Renal cortical epithelial cell (primary cell): Measurements from ENCODE around the gene KIF18B. TPM values are rescaled to one million over a fixed set of nuclear protein-coding genes. Genes with fewer than 3 reads are reported as not detected.
"Not testable (repeated sequence)": the region's sequence is repeated elsewhere in the genome, so short reads cannot be mapped to it uniquely, and the experiment has no call there.

Experiments
- DNase-seq: peaks from one replicate; pipeline ENCODE4 v3.0.0-alpha.2; 2011; ENCODE audit warnings: low read depth
- total RNA-seq: library from RNA; depleted of rRNA; stranded (reverse); fragments of >200 nt; gene quantifications from 2 replicates; pipeline ENCODE4 v1.2.3, GENCODE V29; 2014

The KIF18B gene
- total RNA-seq, 1 donor from 2014 or later, result 0.15 TPM

DNA sequence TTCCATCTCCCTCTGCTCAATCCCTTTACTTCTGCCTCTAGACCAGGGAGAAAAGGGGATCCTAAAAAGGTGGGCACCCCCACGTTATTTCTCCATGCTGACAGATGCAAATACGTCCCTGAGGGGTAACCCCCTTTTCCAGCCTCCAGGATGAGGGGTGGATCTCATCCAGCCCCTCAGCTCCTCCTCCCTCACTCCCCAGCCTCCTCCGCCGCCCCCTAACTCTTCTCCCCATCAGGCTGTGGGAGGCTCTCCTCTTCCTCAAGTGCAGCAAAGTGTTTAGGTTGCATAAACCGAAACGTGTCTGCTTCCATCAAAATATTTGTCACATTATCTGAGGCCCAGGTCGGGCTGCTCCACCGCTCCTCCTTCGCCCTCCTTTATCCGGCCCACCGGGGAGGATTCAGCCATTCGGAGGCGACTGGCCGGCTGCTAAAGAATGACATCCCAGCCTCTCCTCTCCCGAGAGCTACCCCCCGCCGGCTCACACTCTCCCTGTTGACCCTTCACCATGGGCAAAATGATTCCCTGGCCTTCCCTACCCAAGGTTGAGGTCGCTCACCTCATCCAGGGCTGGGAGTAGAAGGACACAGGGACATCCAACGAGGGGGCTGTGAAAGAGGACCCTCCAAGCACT lies 21.7 kb upstream of the KIF18B start:
- DNase-seq, result no peak

GRCh38 chr17:44968225-44969143 lies 20.9 kb upstream of the KIF18B start, which contains the start of gene C1QL1:
Gene C1QL1 (minus strand): TSS chr17:44968303. CDS start chr17:44968048, 255 bp downstream.
- peak; percentile 55 for DNase-seq

DNA sequence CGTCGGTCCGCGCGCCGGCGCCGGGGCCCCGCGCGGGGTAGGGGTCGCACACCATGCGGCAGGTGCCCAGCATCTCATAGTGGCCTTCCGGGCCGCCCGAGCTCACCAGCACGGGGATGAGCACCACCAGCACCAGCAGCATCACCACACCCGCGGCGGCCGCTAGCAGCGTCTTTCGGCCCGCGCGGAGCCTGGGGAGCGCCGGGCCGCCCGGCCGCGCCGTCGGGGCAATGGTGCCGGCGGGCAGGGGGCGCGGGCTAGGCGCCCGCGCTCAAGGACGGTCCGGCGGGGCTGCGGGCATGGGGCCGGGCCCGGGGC lies 20.3 kb upstream of the KIF18B start:
- no peak for DNase-seq

DNA sequence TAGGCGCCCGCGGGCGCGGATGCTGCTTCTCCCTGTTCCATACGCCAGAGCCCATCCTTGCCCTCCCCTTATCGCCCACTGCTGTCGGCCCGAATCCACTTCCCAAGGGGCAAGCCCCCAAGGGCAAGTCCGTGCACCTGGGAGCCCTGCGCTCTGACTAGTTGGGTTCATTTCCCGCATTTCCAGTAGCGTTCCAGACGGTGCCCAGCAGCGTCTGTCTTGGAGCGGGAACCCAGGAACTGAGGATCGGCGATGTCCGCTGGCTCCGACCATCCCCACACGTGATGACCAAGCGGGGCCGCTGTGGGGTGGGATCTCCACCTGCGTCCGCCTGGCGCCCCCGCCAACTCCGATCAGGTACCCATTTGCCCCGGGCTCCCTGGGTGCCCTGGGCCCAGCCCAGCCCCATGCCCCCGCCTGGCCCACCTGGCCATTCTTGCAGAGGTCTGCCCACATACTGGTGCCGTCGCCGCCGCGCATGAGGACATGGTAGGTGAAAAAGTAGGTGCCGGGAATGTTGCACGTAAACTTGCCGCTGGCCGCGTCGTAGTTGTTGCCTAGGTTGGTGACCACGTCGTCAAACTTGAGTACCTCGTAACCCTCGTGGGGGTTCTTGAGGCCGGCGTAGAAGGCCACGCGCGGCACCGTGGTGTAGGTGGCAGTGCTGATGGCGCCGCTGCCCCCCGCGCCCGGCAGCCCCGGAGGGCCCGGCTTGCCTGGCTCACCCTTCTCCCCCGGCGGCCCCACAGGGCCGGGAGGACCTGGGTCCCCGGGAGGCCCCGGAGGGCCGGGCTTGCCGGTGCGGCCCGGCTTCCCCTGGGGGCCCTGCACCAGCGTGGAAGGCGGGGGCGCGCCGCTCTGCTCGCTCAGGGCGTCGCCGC lies 19.7 kb upstream of the KIF18B start:
- DNase-seq, result no peak

DNA sequence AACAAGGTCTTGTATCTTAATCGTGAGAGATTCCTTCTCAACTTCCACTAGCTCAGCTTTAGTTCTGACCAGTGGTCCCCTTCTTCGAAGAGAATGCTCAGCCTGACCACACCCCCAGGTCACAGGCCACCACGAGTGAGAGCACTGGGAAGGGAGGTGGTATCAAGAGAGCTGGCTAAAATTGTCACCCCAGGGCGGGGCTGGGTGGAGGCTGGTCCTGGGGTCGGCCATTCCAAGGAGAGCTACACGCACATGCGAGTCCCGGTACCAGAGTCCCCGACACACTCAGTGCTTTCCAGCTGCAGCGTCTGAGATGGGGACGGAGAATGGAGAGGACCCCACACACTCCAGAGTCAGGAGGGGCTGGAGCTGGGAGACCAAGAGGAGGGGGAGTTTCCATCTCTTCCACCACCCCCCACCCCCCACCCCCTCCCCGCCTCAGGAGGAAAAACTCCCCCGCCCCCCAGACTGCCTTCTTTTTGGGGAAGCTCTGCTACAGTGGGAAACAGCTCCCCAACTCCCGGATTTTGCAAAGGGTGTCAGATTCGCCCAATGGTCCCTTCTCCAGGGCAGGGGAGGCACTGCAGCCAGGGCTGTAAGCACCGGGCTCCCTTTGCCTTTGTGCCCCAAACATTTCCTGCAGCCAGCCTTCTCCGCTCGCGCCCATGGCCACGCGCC lies 18.9 kb upstream of the KIF18B start:
- no peak for DNase-seq

DNA sequence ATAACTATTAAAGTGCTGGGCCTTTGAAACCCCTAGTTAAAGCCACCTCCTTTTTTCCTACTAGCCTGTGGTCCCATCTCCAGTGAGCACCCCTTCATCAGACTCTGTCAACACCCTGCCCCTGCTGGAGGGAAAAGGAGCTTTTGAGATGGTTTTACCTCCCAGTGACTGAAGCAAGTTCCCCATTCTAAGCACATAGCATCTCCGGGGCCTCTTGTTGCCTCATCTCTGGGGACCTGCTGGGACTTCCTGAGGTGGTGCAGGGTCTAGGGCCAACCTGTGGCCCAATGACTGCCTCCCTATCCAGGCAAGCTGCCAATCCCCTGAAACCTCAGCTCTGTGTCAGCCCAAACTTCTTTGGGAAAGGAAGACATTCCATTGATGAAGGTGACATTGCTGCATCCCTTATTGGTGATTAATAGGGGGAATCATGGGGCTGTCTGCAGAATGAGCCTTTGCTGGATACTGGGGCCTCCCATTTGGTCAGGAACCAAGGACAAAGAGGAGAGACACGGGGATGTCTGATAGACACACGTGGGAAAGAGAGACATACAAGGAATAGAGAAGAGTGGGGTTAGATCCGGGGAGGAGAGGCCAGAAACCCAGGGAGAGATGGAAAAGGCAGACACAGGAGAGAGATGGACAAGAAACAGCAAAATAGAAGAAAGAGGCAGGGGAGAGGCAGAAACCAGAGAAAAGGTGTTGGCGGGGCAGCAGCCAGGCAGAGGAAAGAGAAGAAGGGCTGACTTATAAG lies 18.1 kb upstream of the KIF18B start:
- no peak for DNase-seq

DNA sequence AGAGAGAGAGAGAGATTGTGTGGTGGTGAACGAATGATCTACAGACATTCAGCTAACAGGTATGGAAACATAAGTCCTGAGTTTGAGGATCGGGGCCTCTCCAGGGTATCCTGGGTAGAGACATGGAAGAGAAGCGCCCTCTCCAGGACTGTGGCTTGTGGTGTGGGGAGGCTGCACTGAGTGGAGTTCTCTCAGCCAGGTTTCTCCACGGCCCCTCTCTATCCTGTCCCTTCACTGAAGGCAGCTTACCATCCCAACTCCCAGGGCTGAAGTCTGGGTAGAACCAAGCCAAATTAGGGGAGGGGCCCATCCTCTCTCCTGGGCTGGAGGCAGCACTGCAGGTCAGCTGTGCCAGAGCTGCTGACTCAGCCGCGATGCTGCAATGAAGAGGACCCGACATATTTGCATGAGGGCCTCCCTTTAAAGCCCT lies 14.4 kb upstream of the KIF18B start:
- no peak for DNase-seq

DNA sequence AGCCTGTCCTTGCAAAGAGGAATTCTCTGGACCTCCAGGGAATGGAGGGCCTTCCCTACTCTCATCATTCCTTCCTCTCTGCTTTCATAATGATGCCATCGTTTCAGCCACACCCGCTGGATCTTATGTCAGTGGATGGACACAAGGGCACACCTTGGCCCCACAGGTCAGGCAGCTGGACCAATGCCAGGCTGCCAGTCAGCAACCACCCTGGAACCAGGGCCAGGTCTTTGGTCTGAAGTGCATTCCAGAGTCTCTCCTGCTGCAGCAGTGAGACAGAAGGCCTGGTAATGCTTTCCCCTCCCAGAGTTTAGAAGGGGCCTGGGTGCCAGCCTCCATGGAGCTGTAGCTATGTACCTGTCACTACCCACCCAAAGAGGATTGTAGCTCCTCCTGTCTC lies 13.1 kb upstream of the KIF18B start:
- DNase-seq, result peak; percentile 27

DNA sequence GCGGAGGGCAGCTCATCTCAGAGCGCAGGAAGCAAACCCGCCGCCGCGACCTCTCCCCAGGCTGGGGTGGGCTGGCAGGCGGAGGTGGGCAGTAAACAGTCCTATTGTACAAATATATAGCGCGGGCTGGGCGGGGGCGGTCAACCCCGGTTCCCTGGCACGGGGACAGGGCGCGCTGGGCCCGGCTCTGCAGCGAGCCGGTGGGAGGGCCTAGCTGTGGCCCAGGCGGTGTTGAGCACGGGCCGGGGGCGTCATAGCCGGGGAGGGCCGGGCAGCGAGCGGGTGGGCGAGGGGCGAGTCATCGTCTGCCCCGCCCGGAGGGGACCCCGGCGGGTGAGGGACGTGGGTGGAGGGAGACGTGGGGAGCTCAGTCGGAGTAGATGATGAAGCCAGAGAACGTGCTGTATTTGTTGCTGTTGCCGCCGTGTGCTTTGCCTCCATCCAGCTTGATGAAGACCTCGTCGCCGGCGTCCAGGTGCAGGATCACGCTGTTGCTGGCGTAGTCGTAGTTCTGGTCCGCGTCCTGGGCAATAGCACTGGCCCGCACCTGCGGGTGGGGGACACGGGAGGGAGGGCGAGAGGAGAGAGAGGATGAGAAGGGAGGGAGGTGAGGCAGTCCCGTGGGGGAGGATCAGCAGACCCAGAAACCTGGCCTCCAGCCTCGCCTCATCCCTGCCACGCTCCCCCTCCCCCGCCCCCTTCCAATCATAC lies 12.4 kb upstream of the KIF18B start:
- DNase-seq, result no peak

DNA sequence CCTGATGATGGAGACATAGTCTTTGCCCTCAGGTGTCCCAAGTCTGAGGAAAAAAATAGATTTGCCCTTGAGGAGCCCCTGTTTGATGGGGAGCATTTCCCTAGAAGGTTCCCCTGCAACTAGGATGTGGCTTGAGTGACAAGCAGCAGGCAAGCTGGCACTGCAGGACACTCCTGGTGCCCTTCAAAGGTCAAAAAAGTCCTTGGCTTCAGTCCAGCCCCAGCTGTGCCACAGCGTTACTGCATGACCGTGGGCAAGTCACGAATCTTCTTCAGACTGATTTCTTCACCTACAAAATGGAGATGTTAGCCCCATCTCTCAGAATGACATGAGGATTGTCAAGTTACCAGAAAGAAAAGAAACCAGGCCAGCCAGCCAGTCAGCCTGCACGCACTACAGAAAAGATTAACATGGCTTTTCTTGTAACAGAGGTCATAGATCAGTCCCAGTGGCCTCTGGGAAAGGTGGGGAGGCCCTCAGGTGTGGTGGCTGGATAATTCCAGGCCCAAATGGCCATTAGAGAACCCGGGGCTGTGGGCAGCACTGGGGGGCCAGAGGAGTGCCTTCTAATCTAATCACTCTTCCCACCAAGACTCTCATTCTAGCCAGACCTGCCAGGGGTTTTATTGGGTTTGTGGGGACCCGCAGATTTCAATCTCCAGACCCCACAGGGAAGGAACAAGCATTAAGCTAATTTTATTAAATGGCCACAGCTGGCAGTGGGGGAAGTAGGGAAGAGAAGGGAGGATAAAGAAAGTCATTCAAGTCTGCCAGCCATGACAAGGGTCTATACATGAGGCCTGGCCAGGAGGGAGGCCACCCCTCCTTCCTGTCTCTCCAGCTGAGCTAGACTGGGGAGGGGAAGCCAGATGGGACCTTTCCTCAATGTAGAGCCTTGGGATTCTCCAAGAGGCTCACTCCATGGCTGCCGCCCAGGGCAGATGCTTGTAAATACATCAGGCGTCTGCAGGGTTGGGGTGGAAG lies 9.7 kb upstream of the KIF18B start:
- DNase-seq, result no peak

DNA sequence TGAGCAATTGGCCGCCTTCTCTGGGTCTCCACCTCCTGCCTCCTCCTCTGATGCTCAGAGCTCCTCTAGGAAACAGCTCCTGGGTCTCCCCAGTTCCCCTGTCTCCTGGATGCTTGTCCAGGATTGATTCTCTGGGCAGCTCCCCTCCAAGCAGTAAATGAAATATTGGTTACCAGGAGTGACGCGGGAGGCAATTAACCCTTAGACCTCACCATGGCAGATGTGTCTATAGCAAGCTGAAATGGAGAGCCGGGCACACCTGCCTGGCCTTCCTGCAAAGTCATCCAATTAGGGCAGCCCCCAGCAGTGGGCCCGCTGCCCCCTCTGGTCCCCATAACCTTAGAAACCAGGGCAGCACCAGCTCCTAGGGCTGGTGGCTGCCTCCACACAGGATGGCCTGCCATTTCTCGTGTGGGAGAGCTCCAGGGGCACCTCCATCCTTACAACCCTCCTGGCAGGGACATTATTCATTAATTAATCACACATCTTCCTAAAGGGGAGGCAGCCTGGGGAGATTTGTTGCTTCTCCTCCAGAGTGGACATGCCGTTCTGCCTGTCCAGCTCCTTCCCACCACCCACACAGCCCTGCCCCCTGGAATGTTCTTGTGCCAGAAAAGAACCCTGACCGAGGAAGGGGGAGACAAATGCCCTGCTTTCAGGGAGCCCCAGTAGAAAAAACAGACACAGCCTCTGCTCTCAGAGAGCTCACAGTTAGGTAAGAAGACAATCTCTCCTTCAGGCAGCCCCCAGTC lies 8.3 kb upstream of the KIF18B start:
- DNase-seq, result peak; percentile 23

DNA sequence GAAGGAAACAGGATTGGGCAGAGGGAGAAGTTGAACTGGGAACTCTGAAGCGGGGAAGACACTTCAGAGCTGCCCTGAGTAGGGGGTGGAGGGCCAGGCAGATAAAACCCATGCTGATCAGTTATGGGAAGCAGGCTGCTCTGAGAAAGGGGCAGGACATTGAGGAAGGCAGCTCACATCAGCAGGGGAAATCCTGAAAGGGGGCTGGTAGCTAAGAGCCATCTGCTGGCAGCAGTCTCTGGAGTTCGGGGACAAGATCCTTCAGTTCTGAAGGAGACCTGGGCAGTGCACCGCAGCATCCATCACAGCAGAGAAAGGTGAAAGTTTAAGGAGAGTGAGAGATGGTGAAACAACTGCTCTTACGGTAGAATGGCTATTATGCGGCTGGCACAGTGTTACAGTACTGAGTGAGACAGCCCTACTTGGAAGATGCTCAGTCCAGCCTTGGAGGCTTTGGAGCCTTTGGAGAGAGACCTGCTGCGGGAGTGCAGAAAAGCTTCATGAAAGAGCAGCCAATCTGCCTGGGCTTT lies 5.4 kb upstream of the KIF18B start:
- DNase-seq, result no peak

- no peak for DNase-seq
Observed at GRCh38 chr17:44948315-44948795, 782 bp upstream of the KIF18B start.

DNA sequence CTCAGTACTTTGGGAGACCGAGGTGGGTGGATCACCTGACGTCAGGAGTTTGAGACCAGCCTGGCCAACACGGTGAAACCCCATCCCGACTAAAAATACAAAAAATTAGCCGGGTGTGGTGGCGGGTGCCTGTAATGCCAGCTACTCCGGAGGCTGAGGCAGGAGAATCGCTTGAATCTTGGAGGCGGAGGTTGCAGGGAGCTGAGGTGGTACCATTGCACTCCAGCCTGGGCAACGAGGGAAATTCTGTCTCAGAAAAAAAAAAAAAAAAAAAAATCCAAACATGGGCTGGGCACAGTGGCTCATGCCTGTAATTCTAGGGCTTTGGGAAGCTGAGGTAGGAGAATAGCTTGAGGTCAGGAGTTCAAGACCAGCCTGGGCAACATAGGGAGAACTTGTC lies 1.9 kb downstream of the KIF18B start:
- DNase-seq, result not testable (repeated sequence)

DNA sequence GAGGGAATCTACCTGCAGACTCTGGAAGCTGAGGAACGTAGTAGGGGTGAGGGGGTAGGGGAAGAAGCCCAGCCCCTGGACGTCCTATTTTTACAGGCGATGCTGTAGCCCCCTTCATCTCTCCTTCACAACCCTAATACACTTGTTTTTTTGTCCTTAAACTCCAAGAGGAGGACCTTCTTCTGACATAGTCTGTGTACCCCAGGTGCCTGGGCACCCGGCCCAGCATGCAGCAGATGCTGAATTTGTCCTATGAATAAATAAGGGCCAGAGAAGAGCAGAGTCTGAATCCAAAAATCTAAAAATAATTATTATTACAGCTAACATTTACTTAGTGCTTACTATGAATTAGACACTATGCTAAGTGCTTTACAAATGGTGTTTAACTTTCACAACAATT lies 5.1 kb downstream of the KIF18B start:
- no peak for DNase-seq

DNA sequence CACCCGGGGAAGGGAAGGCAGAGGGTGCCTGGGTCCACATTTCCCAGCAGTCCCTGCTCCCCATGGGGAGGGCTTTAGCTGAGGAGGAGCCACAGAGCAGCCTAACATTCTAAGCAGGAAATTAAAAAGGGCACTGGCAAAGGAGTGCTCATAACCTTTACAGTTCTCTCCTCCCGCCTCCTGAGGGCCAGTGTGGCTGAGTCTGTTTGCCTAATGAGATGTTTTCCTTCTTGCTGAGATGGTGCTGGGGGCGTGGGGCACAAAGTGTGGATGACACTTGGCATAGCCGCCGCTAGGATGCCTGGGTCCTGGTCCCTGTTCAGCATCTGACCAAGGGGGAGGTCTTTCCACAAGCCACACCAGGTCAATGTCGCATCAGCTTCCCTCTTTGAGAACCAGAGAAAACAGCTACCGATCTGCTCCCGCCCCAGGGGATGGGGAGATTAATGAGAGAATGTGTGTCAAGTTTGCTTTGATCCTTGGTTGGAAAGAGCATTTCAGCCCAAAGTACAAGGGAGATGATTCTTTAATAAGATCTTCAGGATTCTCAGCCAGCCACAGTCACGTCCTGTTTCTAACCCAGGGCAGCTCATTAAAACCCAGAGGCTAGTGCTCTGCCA lies 5.8 kb downstream of the KIF18B start:
- DNase-seq, result no peak

GRCh38 chr17:44940768-44941167 lies 6.8 kb downstream of the KIF18B start:
- no peak for DNase-seq
